HG03159 (cell line): Measurements from ENCODE around the gene SLC8A3.

ENCODE experiments used
- ATAC-seq: cut with Tn5 transposase; IDR thresholded peaks from one replicate; pipeline ENCODE4 v1.9.1; 2021; ENCODE audit warnings: mild to moderate bottlenecking, moderate library complexity; ENCODE audit not compliant: unreplicated experiment

SLC8A3 gene

GRCh38 chr14:70002589-70003346, 186.0 kb downstream of the SLC8A3 start:
- ATAC-seq: no peak

- no peak for ATAC-seq
These were observed 188.2 kb downstream of the SLC8A3 start for GRCh38 chr14:70000601-70001000.

GRCh38 chr14:69999261-69999674, 189.5 kb downstream of the SLC8A3 start:
- no peak for ATAC-seq

GRCh38 chr14:69997849-69998248, 190.9 kb downstream of the SLC8A3 start:
- ATAC-seq: no peak

GRCh38 chr14:69996216-69996615, 192.5 kb downstream of the SLC8A3 start:
- ATAC-seq: no peak
